ENCODE results near the gene ZMYND8.

ZMYND8 gene

GRCh38 chr20:47173596-47174216 is 182.8 kb downstream of the ZMYND8 start:
- H3K4me1 Mint-ChIP-seq = peaks cover 2% of the 10 kb centered on the region
- ATAC-seq (ENCODE audit: low read depth) = no peak
- no peak for DNase-seq (ENCODE audit: low spot score in 2 of 2)
- no peak overlapping the region for H3K4me3 Mint-ChIP-seq
- peaks cover 5% of the 10 kb centered on the region for H3K27me3 Mint-ChIP-seq
- no peak overlapping the region for H3K27ac Mint-ChIP-seq
- H3K9me3 Mint-ChIP-seq = peaks cover 2% of the 10 kb centered on the region
- no peaks in the 10 kb centered on the region for H3K36me3 Mint-ChIP-seq

- ATAC-seq (ENCODE audit: low read depth) = no peak
- no peaks in the 10 kb centered on the region for H3K36me3 Mint-ChIP-seq
- DNase-seq (ENCODE audit: low spot score in 2 of 2) = no peak
- H3K27ac Mint-ChIP-seq = no peak overlapping the region
- peaks cover 2% of the 10 kb centered on the region for H3K4me1 Mint-ChIP-seq
- H3K4me3 Mint-ChIP-seq = no peak overlapping the region
- H3K27me3 Mint-ChIP-seq = peaks cover 7% of the 10 kb centered on the region
- H3K9me3 Mint-ChIP-seq = no peaks in the 10 kb centered on the region
Measured at GRCh38 chr20:47172579-47172978, 183.9 kb downstream of the ZMYND8 start.

- Mint-ChIP-seq H3K4me1 (no peaks in the 10 kb centered on the region), H3K27ac (no peak overlapping the region), H3K27me3 (peaks cover 7% of the 10 kb centered on the region), H3K9me3 (no peaks in the 10 kb centered on the region), H3K4me3 (no peak overlapping the region), H3K36me3 (peaks cover 3% of the 10 kb centered on the region)
- no peak for ATAC-seq (ENCODE audit: low read depth)
- no peak for DNase-seq (ENCODE audit: low spot score in 2 of 2)
Measured at GRCh38 chr20:47167846-47168245, 188.7 kb downstream of the ZMYND8 start.

GRCh38 chr20:47165376-47165865 is 191.1 kb downstream of the ZMYND8 start:
- H3K4me1 Mint-ChIP-seq = no peaks in the 10 kb centered on the region
- ATAC-seq (ENCODE audit: low read depth) (no peak), DNase-seq (ENCODE audit: low spot score in 2 of 2) (no peak)
- no peaks in the 10 kb centered on the region for H3K9me3 Mint-ChIP-seq
- H3K36me3 Mint-ChIP-seq = peaks cover 3% of the 10 kb centered on the region
- H3K27ac Mint-ChIP-seq = no peak overlapping the region
- no peak overlapping the region for H3K4me3 Mint-ChIP-seq
- H3K27me3 Mint-ChIP-seq = peaks cover 7% of the 10 kb centered on the region

GRCh38 chr20:47164140-47164539 is 192.4 kb downstream of the ZMYND8 start:
- Mint-ChIP-seq H3K9me3 (no peaks in the 10 kb centered on the region), H3K27me3 (peaks cover 7% of the 10 kb centered on the region), H3K4me1 (no peaks in the 10 kb centered on the region), H3K4me3 (no peak overlapping the region), H3K36me3 (peaks cover 3% of the 10 kb centered on the region), H3K27ac (no peak overlapping the region)
- ATAC-seq (ENCODE audit: low read depth) (no peak), DNase-seq (ENCODE audit: low spot score in 2 of 2) (no peak)

- no peak for ATAC-seq (ENCODE audit: low read depth)
- Mint-ChIP-seq H3K9me3 (no peaks in the 10 kb centered on the region), H3K36me3 (peaks cover 3% of the 10 kb centered on the region)
Measured at GRCh38 chr20:47161411-47161810, 195.1 kb downstream of the ZMYND8 start.

GRCh38 chr20:47160992-47161391 is 195.5 kb downstream of the ZMYND8 start:
- no peak for DNase-seq (ENCODE audit: low spot score in 2 of 2)
- no peak for ATAC-seq (ENCODE audit: low read depth)
- no peaks in the 10 kb centered on the region for H3K9me3 Mint-ChIP-seq
- no peak overlapping the region for H3K27ac Mint-ChIP-seq
- no peak overlapping the region for H3K4me3 Mint-ChIP-seq
- peaks cover 3% of the 10 kb centered on the region for H3K36me3 Mint-ChIP-seq
- peaks cover 7% of the 10 kb centered on the region for H3K27me3 Mint-ChIP-seq
- no peaks in the 10 kb centered on the region for H3K4me1 Mint-ChIP-seq

More at GRCh38 chr20:47161411-47161810, 195.1 kb downstream of the ZMYND8 start:
- DNase-seq (ENCODE audit: low spot score in 2 of 2) = no peak
- peaks cover 7% of the 10 kb centered on the region for H3K27me3 Mint-ChIP-seq
- H3K27ac Mint-ChIP-seq = no peak overlapping the region
- no peaks in the 10 kb centered on the region for H3K4me1 Mint-ChIP-seq
- no peak overlapping the region for H3K4me3 Mint-ChIP-seq

GRCh38 chr20:47160240-47160639 is 196.3 kb downstream of the ZMYND8 start:
- Mint-ChIP-seq H3K27ac (no peak overlapping the region), H3K4me1 (no peaks in the 10 kb centered on the region), H3K9me3 (no peaks in the 10 kb centered on the region), H3K27me3 (peaks cover 8% of the 10 kb centered on the region), H3K4me3 (no peak overlapping the region), H3K36me3 (peaks cover 3% of the 10 kb centered on the region)
- ATAC-seq (ENCODE audit: low read depth) (no peak), DNase-seq (ENCODE audit: low spot score in 2 of 2) (no peak)
